HepG2 (cell line): ENCODE data around the gene DNASE2B. TPM values are rescaled to one million over a fixed set of nuclear protein-coding genes. Genes with fewer than 3 reads are reported as not detected.

ENCODE experiments used
- ATAC-seq: fragments of 200-7000 bp; cut with Tn5 transposase; 3 replicates; pipeline ENCODE4 v1.9.1; 2020; ENCODE audit warnings: mild to moderate bottlenecking, moderate library complexity
- BruUV-seq: library from RNA; stranded (reverse); fragments of 400-500 nt; replicated peaks from 2 replicates; lab custom pipeline; 2021; lab: Mats Ljungman, UMichigan
- CTCF ChIA-PET: fragments of 300-600 bp; formaldehyde crosslinking; extraction: SDS; loops from one replicate; lab custom pipeline; 2021; ENCODE audit warnings: low total read pairs, inconsistent platforms, low intra/inter-chr PET ratio; lab: Yijun Ruan, JAX
- POLR2A ChIA-PET: fragments of 350-600 bp; sonication (Branson Sonifier 250); formaldehyde crosslinking; loops from one replicate; lab custom pipeline; 2020; ENCODE audit warnings: antibody characterized with exemption, inconsistent platforms; lab: Yijun Ruan, JAX
- DNase-seq: peaks from one replicate; pipeline ENCODE4 v3.0.0-alpha.2; 2015; ENCODE audit warnings: low spot score
- FAIRE-seq: peaks from 3 replicates; lab custom pipeline; 2011; peaks lifted over from hg19 to GRCh38; lab: Jason Lieb, UNC
- H2AFZ ChIP-seq: one replicate; pipeline ENCODE4 v1.6.1; 2011; ENCODE audit warnings: low read length, inconsistent platforms
- H3K27ac ChIP-seq: fragments of 300-600 bp; 3 replicates; pipeline ENCODE4 v1.8.0; 2011; ENCODE audit warnings: mixed run types, mild to moderate bottlenecking, mixed read lengths, low read length, inconsistent platforms; ENCODE audit not compliant: insufficient read depth; ENCODE audit errors: extremely low read length
- H3K27me3 ChIP-seq, 2 experiments: fragments of 200-600 bp in 1 of 2; 2 replicates in 1 of 2; 3 replicates in 1 of 2; pipeline versions ENCODE4 v1.6.0 to v1.8.0; 2011; ENCODE audit warnings: low read length in 2 of 2, mild to moderate bottlenecking in 2 of 2, moderate library complexity in 2 of 2, inconsistent platforms in 1 of 2; ENCODE audit not compliant: insufficient read depth in 2 of 2, control insufficient read depth in 1 of 2
- H3K36me3 ChIP-seq, 2 experiments: fragments of 200-600 bp in 1 of 2; replicated peaks in 1 of 2; 2 replicates in 1 of 2; 3 replicates in 1 of 2; pipeline versions ENCODE4 v1.5.1 to v1.8.0; 2011; ENCODE audit warnings: low read length in 2 of 2, inconsistent platforms in 1 of 2; ENCODE audit not compliant: insufficient read depth in 2 of 2, control insufficient read depth in 1 of 2
- H3K4me1 ChIP-seq: 2 replicates; pipeline ENCODE4 v1.5.1; 2012; ENCODE audit warnings: low read length, inconsistent platforms; ENCODE audit not compliant: insufficient read depth
- H3K4me2 ChIP-seq: 2 replicates; pipeline ENCODE4 v1.6.0; 2011; ENCODE audit warnings: low read depth, low read length, inconsistent platforms
- H3K4me3 ChIP-seq, 3 experiments: fragments of 200-600 bp in 1 of 3; sonication (generic), shearing (Covaris generic) in 1 of 3; replicated peaks in 1 of 3; 2 replicates each; pipeline ENCODE4 v1.5.1; 2011 to 2016; ENCODE audit warnings: low read length in 3 of 3, inconsistent platforms in 2 of 3, low read depth in 2 of 3, mild to moderate bottlenecking in 2 of 3, control low read depth in 1 of 3, mixed read lengths in 1 of 3; ENCODE audit not compliant: insufficient read depth in 1 of 3
- H3K79me2 ChIP-seq: one replicate; pipeline ENCODE4 v1.6.1; 2011; ENCODE audit warnings: low read length, inconsistent platforms; ENCODE audit not compliant: insufficient read depth
- H3K9ac ChIP-seq: 2 replicates; pipeline ENCODE4 v1.6.0; 2011; ENCODE audit warnings: mild to moderate bottlenecking, low read depth, low read length, inconsistent platforms; ENCODE audit not compliant: insufficient read depth
- H3K9me3 ChIP-seq: 2 replicates; pipeline ENCODE4 v1.5.1; 2012; ENCODE audit warnings: mild to moderate bottlenecking, low read length
- H4K20me1 ChIP-seq: 2 replicates; pipeline ENCODE4 v1.6.0; 2011; ENCODE audit warnings: inconsistent platforms, mild to moderate bottlenecking, low read length, moderate library complexity; ENCODE audit not compliant: insufficient read depth
- FOXP1 ChIP-seq, 2 experiments: fragments of 450-650 bp in 1 of 2; IDR thresholded peaks; 2 replicates each; pipeline ENCODE4 v1.6.1; 2017 to 2018; ENCODE audit warnings: antibody characterized with exemption in 1 of 2
- FOXP4 ChIP-seq: sonication (generic); formaldehyde crosslinking; IDR thresholded peaks from 2 replicates; pipeline ENCODE4 v1.4.0; 2020; ENCODE audit warnings: missing genetic modification reagents
- HMGXB4 ChIP-seq, 2 experiments: sonication (generic) in 1 of 2; formaldehyde crosslinking in 1 of 2; IDR thresholded peaks; 2 replicates each; pipeline versions ENCODE4 v1.4.0 to v1.6.1; 2018 to 2020; ENCODE audit warnings: missing genetic modification reagents in 2 of 2, borderline replicate concordance in 1 of 2, low read depth in 1 of 2, mild to moderate bottlenecking in 1 of 2, missing biosample characterization in 1 of 2
- RARG ChIP-seq: sonication (generic); formaldehyde crosslinking; IDR thresholded peaks from 2 replicates; pipeline ENCODE4 v1.4.0; 2020; ENCODE audit warnings: low read depth, mild to moderate bottlenecking, missing genetic modification reagents
- SKIL ChIP-seq: sonication (generic); formaldehyde crosslinking; IDR thresholded peaks from 2 replicates; pipeline ENCODE4 v1.8.0; 2022; ENCODE audit warnings: missing genetic modification reagents, mild to moderate bottlenecking, moderate library complexity, borderline replicate concordance
- ZFP36 ChIP-seq: fragments of 150-350 bp; IDR thresholded peaks from 2 replicates; pipeline ENCODE4 v1.6.1; 2018; ENCODE audit warnings: borderline replicate concordance, low read length, low read depth; ENCODE audit not compliant: partially characterized antibody
- ZNF124 ChIP-seq: sonication (generic); formaldehyde crosslinking; IDR thresholded peaks from 2 replicates; pipeline ENCODE4 v1.4.0; 2020; ENCODE audit warnings: missing genetic modification reagents
- ZNF430 ChIP-seq: sonication (generic); formaldehyde crosslinking; IDR thresholded peaks from 2 replicates; pipeline ENCODE4 v1.9.0; 2021; ENCODE audit warnings: mild to moderate bottlenecking, missing genetic modification reagents
- ZNF687 ChIP-seq: sonication (generic); formaldehyde crosslinking; IDR thresholded peaks from 2 replicates; pipeline ENCODE4 v1.5.1; 2020; ENCODE audit warnings: mild to moderate bottlenecking, missing genetic modification reagents, moderate library complexity
- ZNF850 ChIP-seq: sonication (generic); formaldehyde crosslinking; conservative IDR thresholded peaks from 2 replicates; pipeline ENCODE4 v1.9.0; 2021; ENCODE audit warnings: mild to moderate bottlenecking, missing genetic modification reagents
- ZSCAN9 ChIP-seq: IDR thresholded peaks from 2 replicates; pipeline ENCODE4 v1.6.1; 2016; ENCODE audit warnings: borderline replicate concordance
- WGBS: methylation state at CpG from one replicate; pipeline ENCODE4 v1.1.6; 2017; ENCODE audit warnings: low lambda C conversion rate; 5-methylcytosine and 5-hydroxymethylcytosine counted together
- in situ Hi-C: cut with HindIII; loops from 2 replicates; pipeline ENCODE4 v1.10.0; 2017; ENCODE audit warnings: low pct_unique_long_range_greater_than_20kb; ENCODE audit not compliant: extremely low pct_ligation_motif_present
- intact Hi-C: fragments of 100-400 bp; cut with micrococcal nuclease; formaldehyde crosslinking; loops from one replicate; pipeline ENCODE4 v1.10.0; 2022; ENCODE audit not compliant: unreplicated experiment
- polyA plus RNA-seq, 8 experiments: library from polyadenylated mRNA; depleted of rRNA in 3 of 8; stranded (reverse) in 7 of 8; unstranded in 1 of 8; fragments of >200 nt; fragmentation: Illumina TruSeq in 4 of 8; extraction: Trizol in 4 of 8; gene quantifications; 2 replicates each; pipeline versions ENCODE4 v1.2.1 to v1.2.3, GENCODE V29; 2011 to 2016; ENCODE audit warnings: low read depth in 4 of 8, missing spikeins in 1 of 8, mixed read lengths in 1 of 8; ENCODE audit not compliant: insufficient read depth in 1 of 8
- total RNA-seq, 5 experiments: library from RNA; depleted of rRNA; stranded (reverse); fragments of >200 nt; fragmentation: Illumina TruSeq; extraction: Trizol; gene quantifications; 2 replicates each; pipeline ENCODE4 v1.2.3, GENCODE V29; 2016; ENCODE audit warnings: low read depth in 1 of 5

Gene DNASE2B
- total and polyA plus RNA-seq, 2 of the 13 experiments (the other 11 are each of a cell fraction or from before 2014, with no cell fraction given): not detected

GRCh38 chr1:84403347-84403746, 5.1 kb downstream of the DNASE2B start (continued):
- TF ChIP-seq SKIL (CRISPR knock-in tag) (no peak), ZNF124 (CRISPR knock-in tag) (no peak)

- Histone ChIP-seq H3K4me3 (no peak overlapping the region), H3K27me3 (no peaks in the 10 kb centered on the region), H3K9me3 (no peaks in the 10 kb centered on the region), H3K79me2 (no peaks in the 10 kb centered on the region), H3K36me3 (no peaks in the 10 kb centered on the region), H3K27ac (no peak overlapping the region), H3K4me1 (no peaks in the 10 kb centered on the region), H2AFZ (no peak overlapping the region), H3K9ac (no peak overlapping the region), H4K20me1 (no peaks in the 10 kb centered on the region), H3K4me2 (no peak overlapping the region)
- ATAC-seq (no peak), FAIRE-seq (no peak), DNase-seq (no peak)
- BruUV-seq: no TSS peak
- CTCF ChIA-PET: no interaction called here
- intact Hi-C loops (no loop called here), in situ Hi-C loops (no loop called here)
- 37% methylated on average over 1 of the region's 1 CpG for WGBS
- POLR2A ChIA-PET: no interaction called here
- no peak for TF ChIP-seq ZNF430 (CRISPR knock-in tag)
- no peak for TF ChIP-seq RARG
- TF ChIP-seq ZSCAN9 (CRISPR knock-in tag): no peak
- no peak for TF ChIP-seq FOXP1 (IDR thresholded peaks at IDR 0.05)
- TF ChIP-seq FOXP1 (CRISPR knock-in tag; IDR thresholded peaks at IDR 0.05): no peak
- TF ChIP-seq HMGXB4 (CRISPR knock-in tag; IDR thresholded peaks at IDR 0.05; ENCODE audit: borderline replicate concordance in 1 of 2, low read depth in 1 of 2): no peak
- TF ChIP-seq ZNF687 (CRISPR knock-in tag): no peak
- TF ChIP-seq ZFP36: no peak
- no peak for TF ChIP-seq ZNF850 (CRISPR knock-in tag)
- TF ChIP-seq FOXP4 (CRISPR knock-in tag): no peak
Observed at GRCh38 chr1:84406346-84406861, 8.1 kb downstream of the DNASE2B start.
